HG03066 (cell line): ENCODE measurements around the gene GART.
"Not testable (repeated sequence)": the region's sequence is repeated elsewhere in the genome, so short reads cannot be mapped to it uniquely, and the experiment has no call there.

Experiments
- ATAC-seq: cut with Tn5 transposase; IDR thresholded peaks from one replicate; pipeline ENCODE4 v1.9.1; 2021; ENCODE audit warnings: low read depth; ENCODE audit not compliant: unreplicated experiment

Gene GART

DNA sequence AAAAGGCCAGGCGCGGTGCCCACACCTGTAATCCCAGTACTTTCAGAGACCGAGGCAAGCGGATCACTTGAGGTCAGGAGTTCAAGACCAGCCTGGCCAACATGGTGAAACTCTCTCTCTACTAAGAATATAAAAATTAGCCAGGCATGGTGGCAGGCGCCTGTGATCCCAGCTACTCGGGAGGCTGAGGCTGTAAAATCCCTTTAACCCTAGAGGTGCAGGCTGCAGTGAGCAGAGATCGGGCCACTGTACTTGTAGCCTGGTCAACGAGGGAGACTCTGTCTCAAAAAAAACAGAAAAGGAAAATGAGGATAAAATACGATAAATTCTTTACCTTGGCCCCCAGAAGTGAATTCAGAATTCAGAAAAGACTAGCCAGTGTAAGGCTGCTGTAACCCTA is 63.7 kb downstream of the GART start:
- ATAC-seq: no peak

DNA sequence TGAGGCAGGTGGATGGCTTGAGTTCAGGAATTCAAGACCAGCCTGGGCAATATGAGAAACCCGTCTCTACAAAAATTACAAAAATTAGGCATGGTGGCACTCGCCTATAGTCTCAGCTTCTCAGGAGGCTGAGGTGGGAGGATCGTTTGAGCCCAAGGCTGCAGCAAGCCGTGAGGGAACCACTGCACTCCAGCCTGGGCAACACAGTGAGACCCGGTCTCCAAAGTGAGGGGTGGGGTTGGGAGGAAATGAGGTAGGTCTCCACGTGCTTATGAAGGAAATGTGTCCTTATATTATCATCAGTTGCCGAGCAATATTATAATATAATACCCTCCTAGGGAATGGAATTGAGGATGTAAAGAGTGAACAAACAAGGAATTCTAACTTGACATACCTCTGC is 64.9 kb downstream of the GART start:
- no peak for ATAC-seq

DNA sequence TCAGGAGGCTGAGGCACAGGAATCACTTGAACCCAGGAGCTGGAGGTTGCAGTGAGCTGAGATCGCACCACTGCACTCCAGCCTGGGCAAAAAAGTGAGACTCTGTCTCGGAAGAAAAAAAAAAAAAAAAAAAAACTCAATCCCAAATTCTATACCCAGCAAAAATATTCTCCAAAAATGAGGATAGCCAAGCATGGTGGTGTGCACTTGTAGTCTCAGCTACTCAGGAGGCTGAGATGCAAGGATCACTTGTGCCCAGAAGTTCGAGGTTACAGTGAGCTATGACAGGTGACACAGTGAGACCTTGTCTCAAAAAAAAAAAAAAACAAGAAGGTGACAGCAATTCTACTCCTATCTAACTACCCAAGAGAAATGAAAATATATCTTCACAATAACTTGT is 68.6 kb downstream of the GART start:
- ATAC-seq: no peak

DNA sequence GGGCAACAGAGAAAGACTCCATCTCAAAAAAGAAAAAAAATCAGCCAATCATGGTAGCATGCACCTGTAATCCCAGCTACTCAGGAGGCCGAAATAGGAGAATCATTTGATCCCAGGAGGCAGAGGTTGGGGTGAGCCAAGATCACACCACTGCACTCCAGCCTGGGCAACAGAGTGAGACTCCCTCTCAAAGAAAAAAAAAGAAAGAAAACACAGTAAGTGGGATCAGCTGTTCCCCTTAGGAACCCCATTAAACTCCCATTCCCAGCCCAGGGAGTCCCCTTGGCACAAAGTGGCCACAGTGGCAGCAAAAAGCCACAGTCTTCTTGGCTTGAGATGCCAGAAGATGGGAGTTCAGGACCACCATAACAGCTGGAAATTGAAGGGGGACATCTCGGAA is 71.2 kb downstream of the GART start:
- no peak for ATAC-seq

DNA sequence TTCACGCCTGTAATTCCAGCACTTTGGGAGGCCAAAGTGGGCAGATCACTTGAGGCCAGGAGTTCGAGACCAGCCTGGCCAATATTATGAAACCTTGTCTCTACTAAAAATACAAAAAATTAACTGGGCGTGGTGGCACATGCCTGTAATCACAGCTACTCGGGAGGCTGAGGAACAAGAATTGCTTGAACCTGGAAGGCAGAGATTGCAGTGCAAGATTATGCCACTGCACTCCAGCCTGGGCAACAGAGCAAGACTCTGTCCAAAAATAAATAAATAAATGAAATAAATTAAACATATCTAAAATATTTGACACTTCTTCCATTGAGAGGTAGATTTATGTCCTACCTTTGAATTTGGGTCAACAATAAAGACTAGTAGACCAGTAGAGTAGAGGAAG is 72.7 kb downstream of the GART start:
- ATAC-seq: not testable (repeated sequence)

DNA sequence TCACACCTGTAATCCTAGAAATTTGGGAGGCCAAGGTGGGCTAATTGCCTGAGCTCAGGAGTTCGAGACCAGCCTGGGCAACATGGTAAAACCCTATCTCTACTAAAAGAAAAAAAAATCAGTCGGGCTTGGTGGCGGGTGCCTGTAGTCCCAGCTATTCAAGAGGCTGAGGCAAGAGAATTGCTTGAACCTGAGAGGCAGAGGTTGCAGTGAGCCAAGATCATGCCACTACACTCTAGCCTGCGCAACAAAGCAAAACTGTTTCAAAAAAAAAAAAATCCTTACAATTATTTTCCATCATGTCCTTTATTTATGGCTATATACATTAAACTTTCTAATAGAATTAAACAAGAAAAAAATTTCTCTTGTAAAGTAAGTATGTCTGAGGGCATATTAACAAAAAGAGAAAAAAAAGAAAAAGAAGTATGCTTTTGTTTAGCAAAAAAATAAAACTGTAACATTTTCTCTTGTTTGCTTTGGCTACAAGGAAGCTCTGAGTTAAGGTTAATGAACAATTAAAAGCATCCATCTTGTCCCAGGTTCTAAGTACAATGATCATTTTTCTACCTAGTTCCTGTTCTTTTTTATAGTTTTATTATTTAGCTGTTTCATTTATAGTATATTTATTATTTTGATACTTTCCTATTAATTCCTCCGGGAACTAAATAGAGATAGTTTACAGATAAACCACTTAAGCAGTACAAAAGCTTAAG is 80.2 kb downstream of the GART start:
- ATAC-seq: no peak

DNA sequence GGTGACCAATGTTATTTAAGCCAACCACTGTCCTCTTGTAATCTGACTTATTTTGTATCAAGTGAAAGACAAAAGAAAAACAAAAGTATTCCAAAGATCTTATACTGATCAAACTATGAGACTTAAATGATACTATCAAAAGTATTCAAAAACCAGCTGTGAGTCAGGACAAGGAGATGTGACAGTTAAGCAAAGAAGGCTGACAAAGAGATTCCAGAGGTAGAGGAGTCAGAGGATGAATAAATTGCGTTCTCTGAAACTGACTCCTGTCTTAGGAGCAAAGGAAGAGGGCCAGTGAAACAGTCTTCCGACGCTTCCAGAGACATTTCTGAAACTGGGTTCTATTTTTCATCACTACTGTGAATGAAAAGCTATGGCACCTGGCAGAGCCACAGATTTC is 83.1 kb downstream of the GART start:
- no peak for ATAC-seq

DNA sequence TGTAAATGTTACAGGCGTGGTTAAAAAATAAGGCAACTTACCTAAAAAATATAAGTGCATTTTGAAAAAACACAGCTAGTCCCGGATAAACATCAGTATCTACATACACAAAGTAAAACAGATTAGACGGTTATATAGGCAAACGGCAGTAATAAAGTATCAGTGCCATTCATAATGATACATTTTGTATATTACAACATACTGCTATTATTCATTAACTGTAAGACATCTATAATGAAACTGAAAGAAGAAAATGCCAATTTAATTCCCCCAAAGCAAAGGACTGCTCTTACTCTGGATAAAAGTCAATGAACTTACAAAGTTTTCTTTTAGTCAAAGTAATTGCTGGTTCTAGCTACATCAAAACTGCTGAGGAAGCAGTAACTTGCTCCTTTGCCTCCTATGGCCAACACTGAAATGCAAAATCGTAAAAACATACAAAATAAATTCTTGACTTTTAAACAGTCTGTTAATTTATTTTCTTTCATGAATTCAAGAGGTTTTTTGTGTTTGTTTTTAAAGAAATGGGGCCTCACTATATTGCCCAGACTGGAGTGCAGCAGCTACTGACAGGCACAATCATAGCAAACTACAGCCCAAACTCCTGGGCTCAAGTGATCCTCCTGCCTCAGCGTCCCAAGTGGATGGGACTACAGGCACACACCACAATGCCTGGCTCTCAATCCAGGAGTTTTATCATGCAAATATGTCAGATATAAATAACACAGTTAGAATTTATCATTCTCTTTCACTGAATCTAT is 86.1 kb downstream of the GART start:
- ATAC-seq: no peak
